NT2/D1 (cell line): ENCODE data around the gene TLE7.

ENCODE experiments used
- SUZ12 ChIP-seq: IDR thresholded peaks from 2 replicates; pipeline ENCODE4 v1.6.1; 2011; ENCODE audit not compliant: insufficient read length, insufficient read depth; ENCODE audit errors: extremely low read depth
- YY1 ChIP-seq: IDR thresholded peaks from 2 replicates; pipeline ENCODE4 v1.6.1; 2011; ENCODE audit not compliant: insufficient read length, insufficient read depth
- ZNF274 ChIP-seq: IDR thresholded peaks from 2 replicates; pipeline ENCODE4 v1.6.1; 2011; ENCODE audit warnings: mild to moderate bottlenecking, low read depth, low read length

- TF ChIP-seq ZNF274 (no peak), SUZ12 (no peak), YY1 (no peak)
Measured at GRCh38 chr16:71459510-71459909, 17.7 kb upstream of the TLE7 start.
